ENCODE results near the gene CIP2A.
"Not testable (repeated sequence)": the region's sequence is repeated elsewhere in the genome, so short reads cannot be mapped to it uniquely, and the experiment has no call there.

The CIP2A gene

DNA sequence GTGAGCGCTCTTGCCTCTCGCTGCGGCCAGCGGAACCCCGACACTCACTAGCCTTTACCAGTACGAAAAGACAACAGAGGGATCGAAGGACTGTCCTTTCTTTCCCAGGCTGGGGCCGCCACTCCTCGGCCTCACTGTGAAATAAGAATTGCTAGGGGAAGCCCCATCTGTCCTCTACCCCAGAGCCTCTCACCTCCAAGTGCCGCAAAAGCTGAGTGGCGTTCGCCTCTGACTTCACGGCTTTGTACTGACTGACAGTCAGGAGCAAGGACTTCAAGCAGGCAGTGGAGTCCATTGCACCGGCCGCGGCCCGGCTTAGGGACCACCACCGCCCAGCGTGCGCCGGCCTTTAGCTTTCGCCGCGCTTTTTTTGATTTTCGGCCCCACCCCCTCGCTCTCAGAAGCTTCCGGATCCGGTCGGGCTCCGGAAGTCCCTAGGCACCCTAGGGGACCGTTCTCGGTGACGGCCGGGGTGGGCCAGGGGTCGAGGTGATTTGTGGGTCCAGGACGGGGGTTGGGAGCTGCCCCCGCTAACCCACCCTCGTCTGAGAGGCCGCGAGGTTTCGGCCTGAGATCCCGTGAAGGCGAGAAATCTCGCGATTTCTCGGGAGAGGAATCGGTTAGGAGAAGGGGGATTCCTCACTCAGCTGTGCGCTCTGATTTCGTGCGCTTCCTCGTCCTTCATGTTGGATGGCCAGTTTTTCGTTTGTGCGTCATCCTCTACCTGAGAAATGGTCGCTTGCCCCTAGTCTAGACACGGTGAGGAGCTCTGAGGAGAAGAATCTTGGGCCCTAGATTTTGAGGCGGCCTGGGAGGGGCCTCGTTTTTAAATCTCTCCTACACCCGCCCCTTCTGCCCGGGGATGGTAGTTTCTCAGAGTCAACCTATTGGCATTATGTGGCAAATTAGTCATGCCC is at the start of gene CIP2A, which contains the start of gene DZIP3:
CIP2A (minus strand) TSS at position 358 of the 917 bp plus-strand sequence; CDS start at position 295, 63 bp downstream.
DZIP3 (plus strand) TSS at position 642 of the 917 bp plus-strand sequence. CDS start 15,685 bp downstream, outside the sequence.
- no peaks in the 10 kb centered on the region for H3K27me3 ChIP-seq (replicated peaks; ENCODE audit: control insufficient read depth, insufficient read depth, low read length)
- peak within 1 kb of the TSS; percentile 92 for H3K4me3 ChIP-seq (replicated peaks; ENCODE audit: low read depth, low read length)
- no peaks in the 10 kb centered on the region for H3K36me3 ChIP-seq (ENCODE audit: control insufficient read depth, insufficient read depth, low read length)
- TF ChIP-seq, protein P1, sequence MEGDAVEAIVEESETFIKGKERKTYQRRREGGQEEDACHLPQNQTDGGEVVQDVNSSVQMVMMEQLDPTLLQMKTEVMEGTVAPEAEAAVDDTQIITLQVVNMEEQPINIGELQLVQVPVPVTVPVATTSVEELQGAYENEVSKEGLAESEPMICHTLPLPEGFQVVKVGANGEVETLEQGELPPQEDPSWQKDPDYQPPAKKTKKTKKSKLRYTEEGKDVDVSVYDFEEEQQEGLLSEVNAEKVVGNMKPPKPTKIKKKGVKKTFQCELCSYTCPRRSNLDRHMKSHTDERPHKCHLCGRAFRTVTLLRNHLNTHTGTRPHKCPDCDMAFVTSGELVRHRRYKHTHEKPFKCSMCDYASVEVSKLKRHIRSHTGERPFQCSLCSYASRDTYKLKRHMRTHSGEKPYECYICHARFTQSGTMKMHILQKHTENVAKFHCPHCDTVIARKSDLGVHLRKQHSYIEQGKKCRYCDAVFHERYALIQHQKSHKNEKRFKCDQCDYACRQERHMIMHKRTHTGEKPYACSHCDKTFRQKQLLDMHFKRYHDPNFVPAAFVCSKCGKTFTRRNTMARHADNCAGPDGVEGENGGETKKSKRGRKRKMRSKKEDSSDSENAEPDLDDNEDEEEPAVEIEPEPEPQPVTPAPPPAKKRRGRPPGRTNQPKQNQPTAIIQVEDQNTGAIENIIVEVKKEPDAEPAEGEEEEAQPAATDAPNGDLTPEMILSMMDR (IDR thresholded peaks at IDR 0.05; ENCODE audit: insufficient read depth, low read length, poor library complexity, severe bottlenecking) = no peak
- peak; percentile 95 for DNase-seq (ENCODE audit: extremely low read depth, insufficient read length)

GRCh38 chr3:108629974-108630373 is 40.7 kb upstream of the CIP2A start:
- no peak for DNase-seq (ENCODE audit: extremely low read depth, insufficient read length)
- Histone ChIP-seq H3K36me3 (ENCODE audit: control insufficient read depth, insufficient read depth, low read length) (no peaks in the 10 kb centered on the region), H3K4me3 (replicated peaks; ENCODE audit: low read depth, low read length) (no peak overlapping the region), H3K27me3 (replicated peaks; ENCODE audit: control insufficient read depth, insufficient read depth, low read length) (no peaks in the 10 kb centered on the region)
- TF ChIP-seq, protein P1 (IDR thresholded peaks at IDR 0.05; ENCODE audit: insufficient read depth, low read length, poor library complexity, severe bottlenecking) = no peak

- DNase-seq (ENCODE audit: extremely low read depth, insufficient read length) = no peak
- H3K27me3 ChIP-seq (replicated peaks; ENCODE audit: control insufficient read depth, insufficient read depth, low read length) = no peaks in the 10 kb centered on the region
- no peak overlapping the region for H3K4me3 ChIP-seq (replicated peaks; ENCODE audit: low read depth, low read length)
- no peaks in the 10 kb centered on the region for H3K36me3 ChIP-seq (ENCODE audit: control insufficient read depth, insufficient read depth, low read length)
- TF ChIP-seq, protein P1 (IDR thresholded peaks at IDR 0.05; ENCODE audit: insufficient read depth, low read length, poor library complexity, severe bottlenecking) = no peak
These were observed 34.3 kb upstream of the CIP2A start for GRCh38 chr3:108623504-108623903.

GRCh38 chr3:108620250-108620649 is 31.0 kb upstream of the CIP2A start:
- Histone ChIP-seq H3K4me3 (replicated peaks; ENCODE audit: low read depth, low read length) (no peak overlapping the region), H3K27me3 (replicated peaks; ENCODE audit: control insufficient read depth, insufficient read depth, low read length) (no peaks in the 10 kb centered on the region), H3K36me3 (ENCODE audit: control insufficient read depth, insufficient read depth, low read length) (no peaks in the 10 kb centered on the region)
- no peak for DNase-seq (ENCODE audit: extremely low read depth, insufficient read length)
- TF ChIP-seq, protein P1 (IDR thresholded peaks at IDR 0.05; ENCODE audit: insufficient read depth, low read length, poor library complexity, severe bottlenecking) = no peak

- DNase-seq (ENCODE audit: extremely low read depth, insufficient read length); H3K36me3 ChIP-seq (ENCODE audit: control insufficient read depth, insufficient read depth, low read length); H3K27me3 ChIP-seq (replicated peaks; ENCODE audit: control insufficient read depth, insufficient read depth, low read length); H3K4me3 ChIP-seq (replicated peaks; ENCODE audit: low read depth, low read length): not testable (repeated sequence)
These were observed 26.9 kb upstream of the CIP2A start for GRCh38 chr3:108616090-108616489.

- Histone ChIP-seq H3K27me3 (replicated peaks; ENCODE audit: control insufficient read depth, insufficient read depth, low read length) (no peaks in the 10 kb centered on the region), H3K4me3 (replicated peaks; ENCODE audit: low read depth, low read length) (no peak overlapping the region), H3K36me3 (ENCODE audit: control insufficient read depth, insufficient read depth, low read length) (no peaks in the 10 kb centered on the region; the same call in 1 of the 2 replicates)
- DNase-seq (ENCODE audit: extremely low read depth, insufficient read length) = no peak
- TF ChIP-seq, protein P1 (IDR thresholded peaks at IDR 0.05; ENCODE audit: insufficient read depth, low read length, poor library complexity, severe bottlenecking) = no peak
These were observed 21.4 kb upstream of the CIP2A start for GRCh38 chr3:108610651-108611050.
